Psoas muscle (tissue), 8 donors: ENCODE results near the gene RSPO1. TPM values are rescaled to one million over a fixed set of nuclear protein-coding genes. Genes with fewer than 3 reads are reported as not detected.

Source experiments
- ATAC-seq, 4 donors: fragments of 200-7000 bp; cut with Tn5 transposase; one replicate each; pipeline ENCODE4 v1.9.1; 2020; ENCODE audit warnings: moderate library complexity in 3 of 4, mild to moderate bottlenecking in 2 of 4
- DNase-seq, 2 donors: peaks; one replicate each; pipeline ENCODE4 v3.0.0-alpha.2; 2020
- H3K27ac ChIP-seq: fragments of 200-600 bp; one replicate; pipeline ENCODE4 v1.8.0; 2022
- H3K27me3 ChIP-seq, 3 donors: fragments of 200-600 bp in 1 of 3; one replicate each; pipeline versions ENCODE4 v1.6.1 to v1.8.0; 2013 to 2022; ENCODE audit warnings: low read length in 2 of 3, mild to moderate bottlenecking in 2 of 3, moderate library complexity in 1 of 3; ENCODE audit not compliant: insufficient read depth in 3 of 3
- H3K36me3 ChIP-seq, 2 donors: fragments of 200-600 bp in 1 of 2; one replicate each; pipeline versions ENCODE4 v1.6.1 to v1.8.0; 2013 to 2022; ENCODE audit warnings: low read depth in 1 of 2, mild to moderate bottlenecking in 1 of 2, moderate library complexity in 1 of 2; ENCODE audit not compliant: insufficient read depth in 1 of 2
- H3K4me1 ChIP-seq: fragments of 200-600 bp; one replicate; pipeline ENCODE4 v1.8.0; 2022
- H3K4me3 ChIP-seq: fragments of 200-600 bp; one replicate; pipeline ENCODE4 v1.8.0; 2022; ENCODE audit warnings: mild to moderate bottlenecking
- H3K9me3 ChIP-seq: fragments of 200-600 bp; one replicate; pipeline ENCODE4 v1.8.0; 2022
- CTCF ChIP-seq: fragments of 200-600 bp; IDR thresholded peaks from one replicate; pipeline ENCODE4 v1.8.0; 2022; ENCODE audit warnings: antibody characterized with exemption
- WGBS, 3 donors: extraction: QIAGEN DNeasy Blood & Tissue Kit; methylation state at CpG; one replicate each; pipeline versions ENCODE4 v1.1.6 to v1.1.7; 2013; 5-methylcytosine and 5-hydroxymethylcytosine counted together
- intact Hi-C, 2 donors: fragments of 100-400 bp; cut with DNase I; formaldehyde crosslinking; loops; one replicate each; pipeline versions ENCODE4 v1.11.0 to v1.14.2; 2022
- polyA plus RNA-seq, 3 donors: library from polyadenylated mRNA; stranded (reverse); fragments of 200-250 nt; gene quantifications; one replicate each; pipeline ENCODE4 v1.2.3, GENCODE V29; 2013
- total RNA-seq, 4 donors: library from RNA; stranded (reverse); fragmentation: NEBNext Ultra II Directional in 2 of 4; extraction: Animal tissue kit (Norgen Biotek cat#: 25700) in 2 of 4; gene quantifications; one replicate each; pipeline versions ENCODE4 v1.2.1 to v1.2.4, GENCODE V29; 2021 to 2023
- donor health status: healthy with polysubstance abuse.
- donor health status: DM: no; HTN: no; CAD: no; lungs with moderate emphysema.
- donor health status: Bipolar disorder and iron deficiency.
- donor health status: healthy.
- donor health status: DM: yes; HTN: yes; CAD: no.
- donor health status: DM: no; HTN: no; CAD: no.
- donor health status: DM: no; HTN: no; CAD: no.
- donor health status: DM: yes; HTN: yes; CAD: no.

RSPO1 gene
- total and polyA plus RNA-seq, 7 donors: 0.01 TPM; not detected in 6

- ATAC-seq: no peak
These were observed 23.8 kb upstream of the RSPO1 start for GRCh38 chr1:37658486-37658885.

GRCh38 chr1:37657620-37658412 is 23.1 kb upstream of the RSPO1 start:
- no peak for TF ChIP-seq CTCF
- ATAC-seq (no peak), DNase-seq (no peak)
- Histone ChIP-seq H3K9me3 (no peaks in the 10 kb centered on the region), H3K36me3 (no peaks in the 10 kb centered on the region), H3K4me3 (no peak overlapping the region), H3K4me1 (no peaks in the 10 kb centered on the region), H3K27me3 (peaks cover 0 to 31% (median 2%) of the 10 kb centered on the region in 3 donors), H3K27ac (no peak overlapping the region)
- 37 to 42% (median 38%) methylated on average over 13 to 14 of the region's 14 CpGs for WGBS, 3 donors
- intact Hi-C loops: no loop called here

More at GRCh38 chr1:37658486-37658885, 23.8 kb upstream of the RSPO1 start:
- H3K9me3 ChIP-seq: no peaks in the 10 kb centered on the region
- H3K36me3 ChIP-seq: no peaks in the 10 kb centered on the region
- intact Hi-C loops: no loop called here
- TF ChIP-seq CTCF: no peak
- H3K4me3 ChIP-seq: no peak overlapping the region
- H3K4me1 ChIP-seq: no peaks in the 10 kb centered on the region
- whole genome bisulfite sequencing, 3 donors: 82 to 87% (median 87%) methylated on average over 6 of the region's 6 CpGs
- peaks cover 0 to 31% (median 2%) of the 10 kb centered on the region in 3 donors for H3K27me3 ChIP-seq
- no peak overlapping the region for H3K27ac ChIP-seq
- DNase-seq: no peak

- intact Hi-C loops: no loop called here
- WGBS, 3 donors: 26 to 28% (median 27%) methylated on average over 9 to 11 of the region's 11 CpGs
- peaks cover 0 to 31% (median 2%) of the 10 kb centered on the region in 3 donors for H3K27me3 ChIP-seq
- ATAC-seq (no peak), DNase-seq (no peak)
- no peaks in the 10 kb centered on the region for H3K9me3 ChIP-seq
- TF ChIP-seq CTCF: no peak
- H3K27ac ChIP-seq: no peak overlapping the region
- no peaks in the 10 kb centered on the region for H3K36me3 ChIP-seq
- no peak overlapping the region for H3K4me3 ChIP-seq
- H3K4me1 ChIP-seq: no peaks in the 10 kb centered on the region
These were observed 22.2 kb upstream of the RSPO1 start for GRCh38 chr1:37656881-37657280.

- no peaks in the 10 kb centered on the region for H3K36me3 ChIP-seq
- no peaks in the 10 kb centered on the region for H3K4me1 ChIP-seq
- no peak for TF ChIP-seq CTCF
- ATAC-seq (no peak), DNase-seq (no peak)
- peaks cover 0 to 31% (median 2%) of the 10 kb centered on the region in 3 donors for H3K27me3 ChIP-seq
- no peaks in the 10 kb centered on the region for H3K9me3 ChIP-seq
- no peak overlapping the region for H3K4me3 ChIP-seq
- intact Hi-C loops: no loop called here
- no peak overlapping the region for H3K27ac ChIP-seq
- WGBS, 3 donors: 36 to 45% (median 37%) methylated on average over 7 of the region's 7 CpGs
These were observed 21.3 kb upstream of the RSPO1 start for GRCh38 chr1:37656026-37656425.
